Measurements from ENCODE around the gene BABAM2.

Gene BABAM2

DNA sequence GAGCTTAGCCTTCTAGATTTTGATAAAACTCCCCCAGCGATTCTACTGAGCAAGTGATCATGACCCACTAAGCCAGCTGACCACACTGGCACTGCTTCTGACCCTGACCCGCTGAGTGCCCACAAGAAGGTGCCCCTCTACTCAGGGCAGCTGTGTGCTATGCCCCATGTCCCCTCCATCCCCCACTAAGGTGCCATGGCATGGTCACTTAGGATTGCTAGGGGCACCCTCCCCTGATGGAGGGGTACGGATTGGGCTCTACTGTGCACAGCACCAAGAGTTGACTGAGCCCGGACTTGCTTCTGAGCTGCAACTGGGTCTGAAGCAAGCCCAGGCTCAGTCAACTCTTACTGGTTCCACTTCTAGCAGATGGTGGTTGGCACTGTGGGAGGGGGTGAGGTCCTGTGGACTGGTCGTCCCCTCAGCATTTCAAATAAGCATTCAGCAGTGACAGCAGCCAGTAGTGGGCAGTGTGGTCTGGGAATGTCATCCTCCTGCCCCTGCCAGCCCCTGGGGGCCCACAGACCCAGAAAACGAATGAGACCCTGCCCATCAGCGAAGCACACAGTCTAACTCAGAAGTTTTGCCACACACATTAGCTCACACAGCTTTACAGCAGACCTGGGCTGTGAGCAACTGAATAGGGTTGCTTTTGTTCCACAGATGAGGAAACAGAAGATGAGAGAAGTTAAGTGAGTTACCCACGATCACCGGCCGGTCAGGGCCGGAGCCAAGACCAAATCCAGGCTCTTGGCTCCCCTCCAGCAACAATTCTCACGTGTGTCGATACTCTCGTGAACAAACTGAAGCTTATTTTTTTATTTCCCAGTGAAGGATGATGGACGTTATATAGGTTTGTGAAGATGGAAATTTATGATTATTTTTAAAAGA lies 450.0 kb downstream of the BABAM2 start:
- Histone ChIP-seq H3K36me3 (ENCODE audit: control insufficient read depth, insufficient read depth, low read length) (no peaks in the 10 kb centered on the region), H3K27me3 (ENCODE audit: control insufficient read depth, insufficient read depth, low read length) (no peaks in the 10 kb centered on the region), H3K4me3 (ENCODE audit: low read length) (no peak overlapping the region), H3K27ac (ENCODE audit: low read depth, low read length) (no peak overlapping the region), H3K4me1 (ENCODE audit: control insufficient read depth, insufficient read depth, low read length) (peaks cover 9% of the 10 kb centered on the region), H3K9ac (ENCODE audit: low read length) (no peak overlapping the region)

- Histone ChIP-seq H3K4me1 (ENCODE audit: control insufficient read depth, insufficient read depth, low read length) (peaks cover 9% of the 10 kb centered on the region), H3K9ac (ENCODE audit: low read length) (no peak overlapping the region), H3K27ac (ENCODE audit: low read depth, low read length) (no peak overlapping the region)
Measured at GRCh38 chr2:28341208-28341891, 450.8 kb downstream of the BABAM2 start.

DNA sequence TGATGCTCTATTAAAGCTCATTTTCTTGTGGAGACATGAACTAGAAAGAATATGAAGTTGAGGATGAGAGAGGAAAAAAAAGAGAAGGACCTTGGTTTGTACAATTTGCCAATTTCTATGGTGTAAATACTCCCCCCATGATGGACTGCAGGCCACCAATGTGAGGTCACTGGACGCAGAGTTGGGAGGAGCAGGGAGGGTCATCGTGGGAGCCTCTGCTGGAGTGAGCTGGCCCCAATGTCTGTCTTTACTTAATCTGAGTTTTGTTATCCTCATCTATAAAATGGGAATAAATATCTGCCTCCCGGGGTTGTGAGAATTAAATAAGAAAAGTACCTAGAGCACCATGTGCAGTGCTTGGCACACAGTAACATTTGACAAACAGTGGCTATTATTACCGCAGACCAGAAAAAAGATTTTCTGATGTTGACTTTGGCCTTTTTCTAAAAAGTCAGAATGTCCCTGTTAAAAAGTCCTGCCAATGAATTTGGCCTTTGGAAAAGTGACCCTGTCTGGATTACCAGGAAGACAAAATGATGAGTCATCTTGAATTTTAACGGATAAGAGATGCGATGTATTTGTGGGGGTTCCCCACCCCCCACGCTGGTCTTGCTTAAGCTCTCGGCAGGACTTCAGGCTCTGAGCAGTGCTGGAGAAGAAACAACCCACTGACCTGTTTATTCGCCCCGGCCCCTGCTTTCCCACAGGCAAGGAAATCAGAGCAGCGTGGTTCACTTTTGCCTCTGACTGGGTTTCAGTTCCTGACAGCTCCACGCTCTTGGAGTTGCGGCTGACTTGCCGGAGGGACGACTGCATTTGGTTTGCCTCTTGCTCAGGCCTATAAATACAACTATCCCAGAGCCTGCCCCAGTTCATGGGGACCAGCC lies 451.8 kb downstream of the BABAM2 start:
- no peak overlapping the region for H3K4me3 ChIP-seq (ENCODE audit: low read length)

More at GRCh38 chr2:28341208-28341891, 450.8 kb downstream of the BABAM2 start:
- H3K4me3 ChIP-seq (ENCODE audit: low read length), result no peak overlapping the region
- H3K36me3 ChIP-seq (ENCODE audit: control insufficient read depth, insufficient read depth, low read length), result no peaks in the 10 kb centered on the region
- no peaks in the 10 kb centered on the region for H3K27me3 ChIP-seq (ENCODE audit: control insufficient read depth, insufficient read depth, low read length)

DNA sequence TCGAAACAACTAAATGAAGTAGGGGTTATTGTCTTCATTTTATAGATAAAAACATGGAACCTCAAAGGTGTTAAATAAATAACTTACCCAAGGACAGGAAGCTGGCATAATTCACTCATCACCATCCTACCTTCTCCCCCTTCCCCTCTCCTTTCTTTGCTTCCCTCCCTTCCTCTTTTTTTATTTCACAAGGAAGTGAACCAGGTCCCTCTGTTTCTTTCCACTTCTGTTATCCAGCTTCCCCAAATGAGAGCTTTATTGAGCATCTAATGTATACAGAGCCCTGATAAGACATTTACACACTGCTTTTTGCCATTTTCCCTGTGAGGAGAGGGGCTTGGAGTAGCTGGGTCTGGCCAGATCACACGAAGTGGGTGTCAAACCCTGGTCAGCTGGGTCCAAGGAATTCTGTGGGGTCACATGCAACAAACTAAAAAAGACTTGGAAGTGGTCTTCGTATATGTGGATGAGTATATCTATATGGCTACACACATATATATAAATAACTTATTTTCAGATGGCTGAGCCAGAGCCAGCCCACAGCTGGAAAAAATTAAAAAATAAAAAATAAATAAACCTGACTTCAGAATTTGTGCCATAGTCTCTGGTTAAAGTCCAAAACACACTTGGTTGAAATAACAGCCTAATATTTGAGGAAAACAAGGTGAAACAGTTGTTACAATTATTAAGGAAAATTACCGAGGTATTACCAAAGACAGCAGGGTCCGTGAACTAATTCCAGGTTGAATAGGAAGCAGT lies 452.8 kb downstream of the BABAM2 start:
- no peaks in the 10 kb centered on the region for H3K36me3 ChIP-seq (ENCODE audit: control insufficient read depth, insufficient read depth, low read length)
- H3K9ac ChIP-seq (ENCODE audit: low read length), result no peak overlapping the region
- peaks cover 2% of the 10 kb centered on the region for H3K4me1 ChIP-seq (ENCODE audit: control insufficient read depth, insufficient read depth, low read length)
- no peaks in the 10 kb centered on the region for H3K27me3 ChIP-seq (ENCODE audit: control insufficient read depth, insufficient read depth, low read length)
- no peak overlapping the region for H3K27ac ChIP-seq (ENCODE audit: low read depth, low read length)
- no peak overlapping the region for H3K4me3 ChIP-seq (ENCODE audit: low read length)

More for the DNA sequence above, 451.8 kb downstream of the BABAM2 start:
- peaks cover 9% of the 10 kb centered on the region for H3K4me1 ChIP-seq (ENCODE audit: control insufficient read depth, insufficient read depth, low read length)
- H3K9ac ChIP-seq (ENCODE audit: low read length), result no peak overlapping the region
- no peaks in the 10 kb centered on the region for H3K27me3 ChIP-seq (ENCODE audit: control insufficient read depth, insufficient read depth, low read length)
- H3K27ac ChIP-seq (ENCODE audit: low read depth, low read length), result no peak overlapping the region
- H3K36me3 ChIP-seq (ENCODE audit: control insufficient read depth, insufficient read depth, low read length), result no peaks in the 10 kb centered on the region

GRCh38 chr2:28343971-28344715 lies 453.6 kb downstream of the BABAM2 start:
- Histone ChIP-seq H3K9ac (ENCODE audit: low read length) (no peak overlapping the region), H3K4me3 (ENCODE audit: low read length) (no peak overlapping the region), H3K27me3 (ENCODE audit: control insufficient read depth, insufficient read depth, low read length) (no peaks in the 10 kb centered on the region), H3K4me1 (ENCODE audit: control insufficient read depth, insufficient read depth, low read length) (no peaks in the 10 kb centered on the region), H3K36me3 (ENCODE audit: control insufficient read depth, insufficient read depth, low read length) (no peaks in the 10 kb centered on the region), H3K27ac (ENCODE audit: low read depth, low read length) (no peak overlapping the region)

GRCh38 chr2:28344756-28345373 lies 454.3 kb downstream of the BABAM2 start:
- Histone ChIP-seq H3K36me3 (ENCODE audit: control insufficient read depth, insufficient read depth, low read length) (no peaks in the 10 kb centered on the region), H3K4me3 (ENCODE audit: low read length) (no peak overlapping the region), H3K4me1 (ENCODE audit: control insufficient read depth, insufficient read depth, low read length) (no peaks in the 10 kb centered on the region), H3K27me3 (ENCODE audit: control insufficient read depth, insufficient read depth, low read length) (no peaks in the 10 kb centered on the region), H3K27ac (ENCODE audit: low read depth, low read length) (no peak overlapping the region), H3K9ac (ENCODE audit: low read length) (no peak overlapping the region)

DNA sequence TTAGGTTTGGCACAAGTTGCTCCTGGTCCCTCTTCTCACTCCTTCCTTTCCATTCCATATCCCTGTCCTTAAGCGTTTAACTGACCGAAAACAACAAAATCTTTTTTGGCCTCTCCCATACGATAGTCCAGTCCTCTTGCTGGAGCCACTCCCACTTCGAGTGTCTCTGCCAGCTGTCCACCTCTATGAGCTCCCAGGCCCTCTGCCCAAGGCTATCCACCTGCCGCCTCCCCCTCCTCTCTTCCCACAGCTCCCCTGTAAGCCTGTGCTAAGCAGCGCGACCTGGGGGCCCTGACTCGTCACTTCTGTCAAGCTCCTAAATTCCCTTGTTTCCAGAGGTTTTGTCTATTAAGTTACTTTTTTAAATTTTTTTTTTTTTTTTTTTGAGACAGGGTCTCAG lies 455.1 kb downstream of the BABAM2 start:
- Histone ChIP-seq H3K9ac (ENCODE audit: low read length) (no peak overlapping the region), H3K4me3 (ENCODE audit: low read length) (no peak overlapping the region), H3K36me3 (ENCODE audit: control insufficient read depth, insufficient read depth, low read length) (no peaks in the 10 kb centered on the region), H3K4me1 (ENCODE audit: control insufficient read depth, insufficient read depth, low read length) (no peaks in the 10 kb centered on the region), H3K27ac (ENCODE audit: low read depth, low read length) (no peak overlapping the region), H3K27me3 (ENCODE audit: control insufficient read depth, insufficient read depth, low read length) (no peaks in the 10 kb centered on the region)

- Histone ChIP-seq H3K4me3 (ENCODE audit: low read length) (no peak overlapping the region), H3K27ac (ENCODE audit: low read depth, low read length) (no peak overlapping the region), H3K9ac (ENCODE audit: low read length) (no peak overlapping the region), H3K27me3 (ENCODE audit: control insufficient read depth, insufficient read depth, low read length) (no peaks in the 10 kb centered on the region), H3K4me1 (ENCODE audit: control insufficient read depth, insufficient read depth, low read length) (no peaks in the 10 kb centered on the region), H3K36me3 (ENCODE audit: control insufficient read depth, insufficient read depth, low read length) (no peaks in the 10 kb centered on the region)
Measured at GRCh38 chr2:28346587-28346986, 456.1 kb downstream of the BABAM2 start.

DNA sequence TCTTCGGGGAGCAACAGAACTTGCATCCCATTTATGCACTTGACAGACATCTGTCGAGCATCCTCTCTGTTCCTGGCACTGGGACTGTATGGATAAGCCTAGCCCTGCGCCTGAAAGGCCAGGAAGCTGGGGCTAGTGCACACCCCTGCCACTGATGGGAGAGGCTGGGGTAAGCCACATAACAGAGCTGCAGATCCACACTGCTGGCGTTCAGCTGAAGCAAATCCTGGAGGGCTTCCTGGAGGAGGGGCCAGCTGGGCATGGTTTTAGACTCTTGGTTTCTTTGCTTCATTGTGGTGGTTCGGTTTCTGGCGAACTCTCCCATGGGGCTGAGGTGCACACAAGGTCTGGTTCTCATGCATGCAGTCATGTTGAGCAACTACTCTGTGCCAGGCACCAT lies 456.7 kb downstream of the BABAM2 start:
- H3K27ac ChIP-seq (ENCODE audit: low read depth, low read length), result no peak overlapping the region

GRCh38 chr2:28347596-28347995 lies 457.1 kb downstream of the BABAM2 start:
- no peaks in the 10 kb centered on the region for H3K27me3 ChIP-seq (ENCODE audit: control insufficient read depth, insufficient read depth, low read length)
- no peaks in the 10 kb centered on the region for H3K36me3 ChIP-seq (ENCODE audit: control insufficient read depth, insufficient read depth, low read length)
- H3K4me1 ChIP-seq (ENCODE audit: control insufficient read depth, insufficient read depth, low read length), result peaks cover 9% of the 10 kb centered on the region
- no peak overlapping the region for H3K27ac ChIP-seq (ENCODE audit: low read depth, low read length)
- no peak overlapping the region for H3K4me3 ChIP-seq (ENCODE audit: low read length)
- H3K9ac ChIP-seq (ENCODE audit: low read length), result no peak overlapping the region

More for the DNA sequence above, 456.7 kb downstream of the BABAM2 start:
- H3K27me3 ChIP-seq (ENCODE audit: control insufficient read depth, insufficient read depth, low read length), result no peaks in the 10 kb centered on the region
- H3K4me1 ChIP-seq (ENCODE audit: control insufficient read depth, insufficient read depth, low read length), result peaks cover 5% of the 10 kb centered on the region
- no peak overlapping the region for H3K9ac ChIP-seq (ENCODE audit: low read length)
- no peak overlapping the region for H3K4me3 ChIP-seq (ENCODE audit: low read length)
- H3K36me3 ChIP-seq (ENCODE audit: control insufficient read depth, insufficient read depth, low read length), result no peaks in the 10 kb centered on the region

DNA sequence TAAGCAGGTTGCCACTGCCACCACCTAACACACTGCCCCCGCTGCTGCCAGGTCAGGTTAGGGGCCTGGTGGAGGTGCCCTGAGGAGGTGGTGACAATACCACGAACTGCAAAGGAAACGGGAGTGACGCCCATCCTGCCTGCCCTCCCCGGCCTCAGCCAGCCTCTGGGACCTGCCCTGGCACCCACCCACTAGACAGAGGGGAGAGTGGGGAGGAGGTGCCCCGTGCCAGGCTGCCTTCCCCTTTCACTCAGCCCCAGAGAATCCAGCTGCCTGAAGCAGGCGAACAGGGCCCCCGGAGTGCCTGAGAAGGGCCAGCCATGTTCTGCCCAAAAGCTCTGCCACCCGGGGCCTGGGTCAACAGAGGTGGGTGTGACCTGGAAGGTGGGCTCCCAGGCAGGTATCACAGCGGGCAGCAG lies 457.6 kb downstream of the BABAM2 start:
- no peak overlapping the region for H3K27ac ChIP-seq (ENCODE audit: low read depth, low read length)
- peaks cover 10% of the 10 kb centered on the region for H3K4me1 ChIP-seq (ENCODE audit: control insufficient read depth, insufficient read depth, low read length)
- no peak overlapping the region for H3K4me3 ChIP-seq (ENCODE audit: low read length)
- H3K9ac ChIP-seq (ENCODE audit: low read length), result no peak overlapping the region
- H3K27me3 ChIP-seq (ENCODE audit: control insufficient read depth, insufficient read depth, low read length), result no peaks in the 10 kb centered on the region
- no peaks in the 10 kb centered on the region for H3K36me3 ChIP-seq (ENCODE audit: control insufficient read depth, insufficient read depth, low read length)
